Measurements from ENCODE around the gene RAB10. TPM values are rescaled to one million over a fixed set of nuclear protein-coding genes. Genes with fewer than 3 reads are reported as not detected.

The RAB10 gene
- total RNA-seq, 1 donor from 2014 or later, result 192 TPM

GRCh38 chr2:26128176-26128575 lies 94.3 kb downstream of the RAB10 start:
- Mint-ChIP-seq H3K9me3 (ENCODE audit: unreplicated experiment) (no peaks in the 10 kb centered on the region), H3K27me3 (ENCODE audit: low read depth, unreplicated experiment) (no peaks in the 10 kb centered on the region), H3K36me3 (ENCODE audit: low read depth, unreplicated experiment) (peaks cover 11% of the 10 kb centered on the region), H3K4me1 (ENCODE audit: low read depth, unreplicated experiment) (peaks cover 6% of the 10 kb centered on the region), H3K4me3 (ENCODE audit: unreplicated experiment) (no peak overlapping the region), H3K27ac (ENCODE audit: unreplicated experiment) (no peak overlapping the region)
- H3K36me3 ChIP-seq (ENCODE audit: insufficient read depth, low read length), result peaks cover 2% of the 10 kb centered on the region
- no peak overlapping the region for H2AFZ ChIP-seq (ENCODE audit: low read depth, low read length)
- H3K4me2 ChIP-seq (ENCODE audit: low read length), result no peak overlapping the region
- DNase-seq (ENCODE audit: low read depth), result no peak
- no peaks in the 10 kb centered on the region for H3K4me1 ChIP-seq (ENCODE audit: insufficient read depth, low read length)
- no peak overlapping the region for H3K27ac ChIP-seq (ENCODE audit: low read depth, low read length)
- H3K4me3 ChIP-seq (ENCODE audit: insufficient read depth, low read depth, low read length), result no peak overlapping the region
- no peak overlapping the region for H3K9ac ChIP-seq (ENCODE audit: low read length)
- no peak for TF ChIP-seq CTCF (IDR thresholded peaks at IDR 0.05; ENCODE audit: insufficient read depth, low read depth, low read length)
- TF ChIP-seq EZH2 (IDR thresholded peaks at IDR 0.05; ENCODE audit: insufficient read depth, low read length), result no peak
- H3K27me3 ChIP-seq (ENCODE audit: insufficient read depth, low read length), result no peaks in the 10 kb centered on the region
- H3K79me2 ChIP-seq (ENCODE audit: insufficient read depth, low read length), result peaks cover 52% of the 10 kb centered on the region
- H3K9me3 ChIP-seq (ENCODE audit: insufficient read depth, low read depth, low read length), result no peaks in the 10 kb centered on the region
- no peak for FAIRE-seq
- H4K20me1 ChIP-seq (ENCODE audit: insufficient read depth, low read length), result peaks cover 42% of the 10 kb centered on the region

- Histone ChIP-seq H3K4me3 (ENCODE audit: insufficient read depth, low read depth, low read length) (no peak overlapping the region), H3K27me3 (ENCODE audit: insufficient read depth, low read length) (no peaks in the 10 kb centered on the region), H4K20me1 (ENCODE audit: insufficient read depth, low read length) (peaks cover 37% of the 10 kb centered on the region), H3K9me3 (ENCODE audit: insufficient read depth, low read depth, low read length) (no peaks in the 10 kb centered on the region), H3K36me3 (ENCODE audit: insufficient read depth, low read length) (peaks cover 10% of the 10 kb centered on the region), H2AFZ (ENCODE audit: low read depth, low read length) (no peak overlapping the region), H3K9ac (ENCODE audit: low read length) (no peak overlapping the region), H3K4me1 (ENCODE audit: insufficient read depth, low read length) (no peaks in the 10 kb centered on the region), H3K27ac (ENCODE audit: low read depth, low read length) (no peak overlapping the region), H3K79me2 (ENCODE audit: insufficient read depth, low read length) (peaks cover 26% of the 10 kb centered on the region), H3K4me2 (ENCODE audit: low read length) (no peak overlapping the region)
- FAIRE-seq, result no peak
- Mint-ChIP-seq H3K27ac (ENCODE audit: unreplicated experiment) (no peak overlapping the region), H3K4me1 (ENCODE audit: low read depth, unreplicated experiment) (peaks cover 5% of the 10 kb centered on the region), H3K36me3 (ENCODE audit: low read depth, unreplicated experiment) (peaks cover 9% of the 10 kb centered on the region), H3K27me3 (ENCODE audit: low read depth, unreplicated experiment) (no peaks in the 10 kb centered on the region), H3K4me3 (ENCODE audit: unreplicated experiment) (no peak overlapping the region), H3K9me3 (ENCODE audit: unreplicated experiment) (no peaks in the 10 kb centered on the region)
- TF ChIP-seq CTCF (IDR thresholded peaks at IDR 0.05; ENCODE audit: insufficient read depth, low read depth, low read length) (no peak), EZH2 (IDR thresholded peaks at IDR 0.05; ENCODE audit: insufficient read depth, low read length) (no peak)
- no peak for DNase-seq (ENCODE audit: low read depth)
Measured at GRCh38 chr2:26130763-26131162, 96.9 kb downstream of the RAB10 start.

- no peak overlapping the region for H3K4me3 ChIP-seq (ENCODE audit: insufficient read depth, low read depth, low read length)
- Mint-ChIP-seq H3K4me3 (ENCODE audit: unreplicated experiment) (no peak overlapping the region), H3K36me3 (ENCODE audit: low read depth, unreplicated experiment) (peaks cover 4% of the 10 kb centered on the region), H3K4me1 (ENCODE audit: low read depth, unreplicated experiment) (peaks cover 3% of the 10 kb centered on the region), H3K9me3 (ENCODE audit: unreplicated experiment) (peaks cover 1% of the 10 kb centered on the region), H3K27ac (ENCODE audit: unreplicated experiment) (no peak overlapping the region), H3K27me3 (ENCODE audit: low read depth, unreplicated experiment) (no peaks in the 10 kb centered on the region)
- FAIRE-seq (peak; percentile 45), DNase-seq (ENCODE audit: low read depth) (no peak)
- no peak for TF ChIP-seq CTCF (IDR thresholded peaks at IDR 0.05; ENCODE audit: insufficient read depth, low read depth, low read length)
- no peak for TF ChIP-seq EZH2 (IDR thresholded peaks at IDR 0.05; ENCODE audit: insufficient read depth, low read length)
- no peaks in the 10 kb centered on the region for H3K27me3 ChIP-seq (ENCODE audit: insufficient read depth, low read length)
- H4K20me1 ChIP-seq (ENCODE audit: insufficient read depth, low read length), result peaks cover 37% of the 10 kb centered on the region
- H3K79me2 ChIP-seq (ENCODE audit: insufficient read depth, low read length), result peaks cover 3% of the 10 kb centered on the region
- peaks cover 15% of the 10 kb centered on the region for H3K36me3 ChIP-seq (ENCODE audit: insufficient read depth, low read length)
- no peak overlapping the region for H3K27ac ChIP-seq (ENCODE audit: low read depth, low read length)
- no peak overlapping the region for H2AFZ ChIP-seq (ENCODE audit: low read depth, low read length)
- no peak overlapping the region for H3K9ac ChIP-seq (ENCODE audit: low read length)
- H3K4me1 ChIP-seq (ENCODE audit: insufficient read depth, low read length), result no peaks in the 10 kb centered on the region
- H3K9me3 ChIP-seq (ENCODE audit: insufficient read depth, low read depth, low read length), result no peaks in the 10 kb centered on the region
- no peak overlapping the region for H3K4me2 ChIP-seq (ENCODE audit: low read length)
Measured at GRCh38 chr2:26136451-26136850, 102.6 kb downstream of the RAB10 start.

Data from astrocyte (in vitro differentiated cells and primary cell).